ENCODE results near the gene KCTD18. TPM values are rescaled to one million over a fixed set of nuclear protein-coding genes. Genes with fewer than 3 reads are reported as not detected.

The KCTD18 gene
- total RNA-seq, 1 experiment from 2014 or later, result 27.8 TPM

DNA sequence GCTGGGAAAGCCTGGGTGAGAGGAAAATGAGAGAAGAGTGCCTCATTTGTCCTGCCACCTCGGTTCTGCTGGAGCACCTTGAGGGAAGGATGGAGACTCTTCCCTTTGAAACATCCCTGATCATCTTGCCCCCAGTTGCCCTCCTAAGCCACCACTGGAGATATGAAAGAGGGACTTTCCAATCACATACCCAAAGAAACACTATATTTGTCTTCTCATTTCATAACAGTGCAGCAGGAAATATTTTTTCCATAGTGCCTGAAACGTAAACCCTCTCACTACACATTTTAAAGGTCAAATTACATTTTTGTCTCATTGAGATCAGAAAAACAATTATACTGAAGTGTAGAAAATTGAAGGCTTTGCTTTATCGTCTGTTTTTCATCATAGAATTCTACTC, 63.3 kb downstream of the KCTD18 start:
- DNase-seq (ENCODE audit: low read depth), result no peak
- in situ Hi-C loops (cut with HindIII; ENCODE audit: low pct_unique_long_range_greater_than_20kb, low sequenced_read_pairs), result no loop called here

DNA sequence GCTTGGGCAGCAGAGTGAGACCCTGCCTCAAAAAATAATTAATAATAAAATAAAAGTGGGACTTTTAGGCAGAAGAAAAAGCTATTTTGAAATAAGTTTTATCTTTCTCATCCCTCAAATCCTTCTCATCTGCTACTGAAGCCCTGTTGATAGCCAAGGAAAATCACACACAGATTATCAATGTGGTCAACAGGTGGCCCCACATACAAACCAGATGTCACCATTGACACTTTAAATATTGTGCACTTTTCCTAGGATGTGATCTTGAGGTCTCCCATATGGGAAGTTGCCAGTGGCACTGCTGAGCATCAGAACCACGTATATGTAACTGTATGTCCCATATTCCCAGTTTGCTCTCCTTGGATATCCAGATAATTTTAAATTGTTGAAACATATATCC, 64.6 kb downstream of the KCTD18 start:
- in situ Hi-C loops (cut with HindIII; ENCODE audit: low pct_unique_long_range_greater_than_20kb, low sequenced_read_pairs), result no loop called here
- no peak for DNase-seq (ENCODE audit: low read depth)

DNA sequence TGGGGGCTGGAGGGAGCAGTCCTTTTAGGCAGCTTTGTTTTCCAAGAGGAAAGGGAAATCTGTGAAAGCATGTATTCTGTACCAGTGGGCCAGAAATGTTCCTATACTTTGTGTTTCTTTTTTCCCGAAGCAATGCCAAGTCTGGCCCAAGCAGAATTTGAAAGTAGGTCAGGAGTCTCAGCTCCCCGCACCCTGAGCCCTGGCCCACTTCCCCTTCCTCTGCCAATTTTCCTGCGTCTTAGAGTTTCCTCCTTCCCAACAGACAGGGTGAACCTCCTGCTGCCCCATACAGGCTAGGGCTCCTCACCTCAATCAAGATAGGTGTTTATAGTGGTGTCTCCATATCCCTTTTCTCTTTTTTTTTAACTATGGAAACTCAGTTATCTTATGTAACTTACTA, 65.3 kb downstream of the KCTD18 start:
- in situ Hi-C loops (cut with HindIII; ENCODE audit: low pct_unique_long_range_greater_than_20kb, low sequenced_read_pairs), result no loop called here

DNA sequence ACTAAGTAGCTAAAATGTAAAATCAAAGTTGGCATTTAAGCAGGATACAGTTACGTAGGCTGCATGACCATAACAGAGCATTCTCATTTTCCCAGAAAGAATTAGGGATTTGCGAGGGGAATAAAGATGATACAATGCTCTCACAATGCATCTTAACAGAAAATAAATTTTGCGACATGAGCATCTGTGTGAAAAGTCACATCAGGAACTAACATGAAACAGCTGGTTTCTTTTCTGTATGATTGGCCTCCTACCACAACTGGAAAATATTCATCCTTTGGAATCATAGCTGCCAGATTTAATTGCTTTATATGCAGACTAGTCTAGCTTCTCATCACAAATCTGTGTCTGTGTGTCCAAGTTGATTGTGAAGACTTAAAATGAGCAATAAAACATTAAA, 66.0 kb downstream of the KCTD18 start:
- in situ Hi-C loops (cut with HindIII; ENCODE audit: low pct_unique_long_range_greater_than_20kb, low sequenced_read_pairs), result no loop called here
- DNase-seq (ENCODE audit: low read depth), result no peak

More for the DNA sequence above, 65.3 kb downstream of the KCTD18 start:
- DNase-seq (ENCODE audit: low read depth), result no peak

DNA sequence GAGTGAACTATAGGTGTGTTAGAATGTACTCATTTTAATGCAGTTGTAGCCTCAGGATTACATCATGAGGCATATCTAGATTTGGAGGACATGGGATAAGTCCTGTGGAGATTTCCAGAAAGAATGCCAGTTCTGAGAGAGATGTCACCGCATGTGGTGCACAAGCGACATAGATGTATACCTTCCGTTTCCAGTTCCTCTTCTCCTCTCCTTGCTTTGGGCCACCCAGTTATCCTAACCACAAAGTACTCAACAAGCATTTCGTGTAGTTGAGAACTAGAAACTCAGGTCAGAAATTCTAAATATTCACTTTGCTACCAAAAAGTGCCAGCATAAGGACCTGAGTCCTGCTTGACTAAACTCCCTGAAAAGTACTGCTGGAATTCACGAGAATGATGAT, 66.5 kb downstream of the KCTD18 start:
- in situ Hi-C loops (cut with HindIII; ENCODE audit: low pct_unique_long_range_greater_than_20kb, low sequenced_read_pairs), result no loop called here
- no peak for DNase-seq (ENCODE audit: low read depth)

DNA sequence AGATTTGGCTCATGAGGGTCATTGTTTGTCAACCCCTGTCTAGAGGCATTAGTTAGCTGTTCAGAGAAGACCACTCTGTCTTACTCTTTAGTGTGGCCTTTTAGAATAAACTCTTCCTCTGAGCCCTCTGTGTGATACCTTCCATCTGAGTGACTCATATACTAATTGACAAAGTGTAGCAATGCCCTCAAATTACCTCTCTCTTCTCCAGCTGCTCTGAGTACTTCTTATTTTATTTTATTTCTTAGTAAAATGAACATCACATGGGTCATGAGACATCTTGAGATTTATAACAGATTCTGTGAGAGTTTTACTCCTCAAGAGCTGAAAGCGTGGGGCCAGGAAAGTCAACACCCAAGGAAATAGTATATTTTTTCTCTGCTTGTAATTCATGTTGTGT, 67.4 kb downstream of the KCTD18 start:
- no peak for DNase-seq (ENCODE audit: low read depth)

DNA sequence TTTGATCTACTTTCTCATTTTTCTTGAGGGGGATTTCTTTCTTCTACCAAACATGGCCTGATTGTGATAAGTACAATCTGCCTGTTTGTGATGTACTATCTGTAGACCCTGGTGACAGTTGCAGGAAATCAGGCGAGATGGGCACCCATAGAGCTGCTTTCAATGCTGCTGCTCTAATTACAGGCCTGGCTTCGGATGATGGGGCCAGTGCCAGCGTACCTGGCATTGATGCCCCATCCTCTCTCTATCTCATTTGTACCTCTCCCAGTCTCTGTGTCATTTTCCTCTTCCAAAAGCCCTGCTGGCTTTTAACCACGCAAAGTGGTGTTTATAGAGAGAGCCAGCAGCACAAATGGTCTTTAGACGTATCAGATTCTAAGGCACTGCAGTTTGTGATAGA, 69.9 kb downstream of the KCTD18 start:
- in situ Hi-C loops (cut with HindIII; ENCODE audit: low pct_unique_long_range_greater_than_20kb, low sequenced_read_pairs), result no loop called here
- DNase-seq (ENCODE audit: low read depth), result no peak

More for the DNA sequence above, 67.4 kb downstream of the KCTD18 start:
- in situ Hi-C loops (cut with HindIII; ENCODE audit: low pct_unique_long_range_greater_than_20kb, low sequenced_read_pairs), result no loop called here

Other genes starting within 250 kb of the KCTD18 start
- gene SPATS2L, start 203.4 kb downstream of the KCTD18 start, total RNA-seq (2014; rRNA removed; shearing (Covaris generic); ENCODE audit: low replicate concordance), result 11.9 and 34.6 TPM in 2 replicates
- 5.2 and 7.1 TPM in 2 replicates for gene SGO2, start 16.1 kb upstream of the KCTD18 start, total RNA-seq (2014; rRNA removed; shearing (Covaris generic); ENCODE audit: low replicate concordance)
- gene AOX1, start 75.9 kb upstream of the KCTD18 start, total RNA-seq (2014; rRNA removed; shearing (Covaris generic); ENCODE audit: low replicate concordance), result 0.14 TPM in 1 of 2 replicates, not detected in the other

Data from Caki2 (cell line).